Measurements from ENCODE around the gene PLA2G2C. TPM values are rescaled to one million over a fixed set of nuclear protein-coding genes. Genes with fewer than 3 reads are reported as not detected.

The PLA2G2C gene
- total and polyA plus RNA-seq, 2 of the 8 experiments (the other 6 are each of a cell fraction or from before 2014, with no cell fraction given) = not detected

DNA sequence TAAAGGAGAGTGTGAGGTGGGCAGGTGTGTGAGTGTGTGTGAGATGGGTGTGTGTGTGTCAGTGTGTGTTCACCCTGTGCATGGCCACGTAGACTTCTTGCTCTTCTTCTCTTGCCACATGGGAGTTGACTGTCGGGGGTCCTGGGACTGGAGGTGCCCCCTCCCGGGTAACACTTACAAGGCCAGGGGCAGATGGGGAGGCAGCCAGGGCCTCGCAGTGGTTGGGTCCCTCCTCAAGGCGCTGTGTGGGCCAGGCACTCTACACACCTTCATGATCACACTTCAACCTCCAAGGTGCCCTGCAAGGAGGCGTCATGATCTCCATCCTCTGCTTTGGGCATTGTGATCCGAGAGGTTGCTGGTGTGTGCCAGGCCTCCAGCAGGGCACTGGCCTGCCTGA lies 44.9 kb downstream of the PLA2G2C start:
- H3K23ac ChIP-seq (ENCODE audit: insufficient read length) = no peak overlapping the region
- H2BK20ac ChIP-seq (ENCODE audit: low read length) = no peak overlapping the region
- H3K79me1 ChIP-seq (ENCODE audit: low read depth, low read length) = no peaks in the 10 kb centered on the region
- H3K9me3 ChIP-seq (ENCODE audit: insufficient read depth in 2 of 2, low read depth in 1 of 2, low read length in 1 of 2) = no peaks in the 10 kb centered on the region; a peak in 1 of 4 replicates
- no peak overlapping the region for H3K4ac ChIP-seq (replicated peaks; ENCODE audit: insufficient read length, low read depth, low read length)
- no peak overlapping the region for H2BK120ac ChIP-seq (replicated peaks; ENCODE audit: low read depth, low read length)
- no peak overlapping the region for H3K18ac ChIP-seq (ENCODE audit: extremely low read depth, low read length)
- ChIA-PET POLR2A (ENCODE audit: partially characterized antibody) (no interaction called here), CTCF (ENCODE audit: partially characterized antibody) (interaction anchor here (0.6 to 13.0 kb wide), 3 partner anchors 11 to 222 kb away, joined by 3 to 127 read pairs (median 19); partner anchors contain the start of gene PLA2G2E)
- H2AFZ ChIP-seq (ENCODE audit: low read length) = no peak overlapping the region
- H3K23me2 ChIP-seq (ENCODE audit: low read depth, low read length) = peaks cover 3% of the 10 kb centered on the region; the same call in 1 of the 2 replicates
- H3K4me3 ChIP-seq (ENCODE audit: extremely low read depth in 1 of 4, insufficient read depth in 2 of 4, low read depth in 3 of 4, low read length in 4 of 4) = no peak overlapping the region
- H4K8ac ChIP-seq (ENCODE audit: extremely low read depth, insufficient read depth, low read length) = peak overlapping the region; percentile 15; the same call in 1 of the 2 replicates
- H2AK5ac ChIP-seq (ENCODE audit: low read depth, low read length) = peak overlapping the region; percentile 91
- H3K4me2 ChIP-seq (ENCODE audit: insufficient read depth in 1 of 2, low read depth in 2 of 2, low read length in 2 of 2) = no peak overlapping the region
- H2BK12ac ChIP-seq (ENCODE audit: low read depth, low read length) = no peak overlapping the region
- 81% methylated on average over 7 of the region's 7 CpGs; no CpG with 5 or more reads in 1 of the 2 experiments for WGBS, 2 experiments (ENCODE audit: extremely low coverage in 1 of 2, insufficient coverage in 1 of 2, insufficient read length in 1 of 2, insufficient replicate concordance in 2 of 2, low coverage in 1 of 2, low lambda C conversion rate in 2 of 2, missing lambda C conversion rate in 1 of 2)
- H2BK15ac ChIP-seq (ENCODE audit: low read length) = no peak overlapping the region
- no peaks in the 10 kb centered on the region for H3K27me3 ChIP-seq (replicated peaks in 1 of 4; ENCODE audit: control insufficient read depth in 3 of 4, extremely low read depth in 1 of 4, insufficient read depth in 3 of 4, low read length in 3 of 4)
- FAIRE-seq (no peak), DNase-seq (ENCODE audit: low read depth in 1 of 2, low spot score in 2 of 2) (no peak)
- no peak overlapping the region for H3K56ac ChIP-seq (replicated peaks; ENCODE audit: insufficient read length, low read depth, low read length)
- H4K20me1 ChIP-seq (replicated peaks in 1 of 2; ENCODE audit: control insufficient read depth in 1 of 2, insufficient read depth in 2 of 2, low read length in 2 of 2) = no peaks in the 10 kb centered on the region
- no peaks in the 10 kb centered on the region; a peak in 1 of 7 replicates for H3K4me1 ChIP-seq (replicated peaks in 1 of 4; ENCODE audit: control insufficient read depth in 3 of 4, insufficient read depth in 4 of 4, low read length in 3 of 4)
- no peaks in the 10 kb centered on the region for H3K36me3 ChIP-seq (ENCODE audit: control insufficient read depth in 2 of 4, insufficient read depth in 4 of 4, low read length in 3 of 4)
- H4K91ac ChIP-seq (replicated peaks; ENCODE audit: insufficient read length, low read length) = no peak overlapping the region
- no peak overlapping the region for H4K5ac ChIP-seq (ENCODE audit: insufficient read length, low read depth, low read length)
- TF ChIP-seq, protein P1, sequence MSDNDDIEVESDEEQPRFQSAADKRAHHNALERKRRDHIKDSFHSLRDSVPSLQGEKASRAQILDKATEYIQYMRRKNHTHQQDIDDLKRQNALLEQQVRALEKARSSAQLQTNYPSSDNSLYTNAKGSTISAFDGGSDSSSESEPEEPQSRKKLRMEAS (IDR thresholded peaks at IDR 0.05) = no peak
- no peak for TF ChIP-seq BACH1 (IDR thresholded peaks at IDR 0.05; ENCODE audit: low read length)
- no peak for TF ChIP-seq TAF1 (IDR thresholded peaks at IDR 0.05; ENCODE audit: low read depth, low read length)
- TF ChIP-seq BRCA1 (IDR thresholded peaks at IDR 0.05; ENCODE audit: low read depth, low read length) = no peak
- no peak for TF ChIP-seq SRF (IDR thresholded peaks at IDR 0.05; ENCODE audit: low read depth, low read length)
- no peak for TF ChIP-seq POU5F1 (IDR thresholded peaks at IDR 0.05; ENCODE audit: low read depth, low read length)
- no peak for TF ChIP-seq RAD21 (IDR thresholded peaks at IDR 0.05 in 1 of 2, conservative IDR thresholded peaks at IDR 0.05 in 1 of 2; ENCODE audit: low read depth in 2 of 2, low read length in 2 of 2)
- TF ChIP-seq SAP30 (IDR thresholded peaks at IDR 0.05; ENCODE audit: insufficient read depth, insufficient replicate concordance, low read length) = no peak
- no peak for TF ChIP-seq KDM4A (IDR thresholded peaks at IDR 0.05; ENCODE audit: low read depth, low read length, severe bottlenecking)
- H3K14ac ChIP-seq (ENCODE audit: insufficient read length) = no peak overlapping the region
- no peaks in the 10 kb centered on the region for H3K79me2 ChIP-seq (ENCODE audit: control insufficient read depth in 1 of 2, insufficient read depth in 2 of 2, low read length in 2 of 2)
- no peak overlapping the region for H3K27ac ChIP-seq (ENCODE audit: low read depth, low read length)
- H3K9ac ChIP-seq (replicated peaks in 1 of 4; ENCODE audit: extremely low read depth in 1 of 4, low read depth in 3 of 4, low read length in 3 of 4) = no peak overlapping the region; a peak in 1 of 7 replicates
- H2BK5ac ChIP-seq (ENCODE audit: low read depth, low read length) = no peak overlapping the region

All from H1 (cell line).